HEK293 (cell line): ENCODE data around the gene FYB1.

ENCODE experiments used
- CTCF ChIP-seq: fragments of 450-650 bp; formaldehyde crosslinking; IDR thresholded peaks from 2 replicates; pipeline ENCODE4 v1.5.1; 2016; ENCODE audit warnings: missing biosample characterization, missing genetic modification characterization
- HIC1 ChIP-seq: fragments of 450-650 bp; formaldehyde crosslinking; IDR thresholded peaks from 2 replicates; pipeline ENCODE4 v1.5.1; 2016; ENCODE audit warnings: missing biosample characterization, missing genetic modification characterization
- HOXC10 ChIP-seq: sonication (generic); formaldehyde crosslinking; IDR thresholded peaks from 2 replicates; pipeline ENCODE4 v1.8.1; 2023; ENCODE audit warnings: mild to moderate bottlenecking, missing genetic modification reagents
- ZBTB20 ChIP-seq: fragments of 450-650 bp; formaldehyde crosslinking; IDR thresholded peaks from 2 replicates; pipeline ENCODE4 v1.5.1; 2016; ENCODE audit warnings: missing biosample characterization, missing genetic modification characterization
- ZFP37 ChIP-seq: fragments of 450-650 bp; formaldehyde crosslinking; IDR thresholded peaks from 2 replicates; pipeline ENCODE4 v1.5.1; 2016; ENCODE audit warnings: missing biosample characterization, missing genetic modification characterization
- ZNF133 ChIP-seq: fragments of 450-650 bp; formaldehyde crosslinking; IDR thresholded peaks from 2 replicates; pipeline ENCODE4 v1.5.1; 2016; ENCODE audit warnings: missing biosample characterization, missing genetic modification characterization
- ZNF138 ChIP-seq: fragments of 450-650 bp; formaldehyde crosslinking; IDR thresholded peaks from 2 replicates; pipeline ENCODE4 v1.5.1; 2016; ENCODE audit warnings: missing biosample characterization, missing genetic modification characterization, borderline replicate concordance
- ZNF274 ChIP-seq, 2 experiments: fragments of 200-500 bp in 1 of 2; fragments of 450-650 bp in 1 of 2; sonication (Bioruptor generic) in 1 of 2; formaldehyde crosslinking in 1 of 2; IDR thresholded peaks; 2 replicates each; pipeline versions ENCODE4 v1.5.1 to v1.6.1; 2014 to 2016; ENCODE audit warnings: borderline replicate concordance in 1 of 2, inconsistent platforms in 1 of 2, low read length in 1 of 2, missing biosample characterization in 1 of 2, missing genetic modification characterization in 1 of 2
- ZNF398 ChIP-seq: fragments of 450-650 bp; formaldehyde crosslinking; IDR thresholded peaks from 2 replicates; pipeline ENCODE4 v1.5.1; 2017; ENCODE audit warnings: missing biosample characterization, missing genetic modification characterization
- ZNF529 ChIP-seq: fragments of 450-650 bp; formaldehyde crosslinking; IDR thresholded peaks from 2 replicates; pipeline ENCODE4 v1.5.1; 2017; ENCODE audit warnings: missing genetic modification characterization, missing biosample characterization; ENCODE audit not compliant: insufficient replicate concordance
- ZNF558 ChIP-seq: fragments of 450-650 bp; formaldehyde crosslinking; IDR thresholded peaks from 2 replicates; pipeline ENCODE4 v1.5.1; 2016; ENCODE audit warnings: missing biosample characterization, missing genetic modification characterization
- ZNF677 ChIP-seq: fragments of 450-650 bp; IDR thresholded peaks from 2 replicates; pipeline ENCODE4 v1.5.0; 2018; ENCODE audit warnings: missing biosample characterization, mild to moderate bottlenecking, missing genetic modification characterization, moderate library complexity
- ZNF704 ChIP-seq: fragments of 450-650 bp; formaldehyde crosslinking; IDR thresholded peaks from 2 replicates; pipeline ENCODE4 v1.5.1; 2016; ENCODE audit warnings: missing biosample characterization, missing genetic modification characterization
- ZNF777 ChIP-seq: fragments of 450-650 bp; formaldehyde crosslinking; IDR thresholded peaks from 2 replicates; pipeline ENCODE4 v1.5.1; 2017; ENCODE audit warnings: missing biosample characterization, missing genetic modification characterization, borderline replicate concordance

GRCh38 chr5:39102684-39103155 is 116.6 kb downstream of the FYB1 start:
- TF ChIP-seq CTCF = no peak
- no peak for TF ChIP-seq ZNF777 (tag by site-specific recombination)
- TF ChIP-seq HOXC10 (CRISPR knock-in tag) = no peak
- no peak for TF ChIP-seq ZNF133
- TF ChIP-seq ZBTB20 (tag by site-specific recombination) = no peak
- no peak for TF ChIP-seq HIC1 (tag by site-specific recombination)
- TF ChIP-seq ZFP37 (tag by site-specific recombination) = no peak
- TF ChIP-seq ZNF558 (tag by site-specific recombination) = no peak
- no peak for TF ChIP-seq ZNF704 (tag by site-specific recombination)
- no peak for TF ChIP-seq ZNF138
- TF ChIP-seq ZNF274 (IDR thresholded peaks at IDR 0.05; ENCODE audit: low read length) = no peak
- TF ChIP-seq ZNF274 (tag by site-specific recombination; IDR thresholded peaks at IDR 0.05; ENCODE audit: borderline replicate concordance) = no peak
- TF ChIP-seq ZNF677 (tag by site-specific recombination) = no peak
- no peak for TF ChIP-seq ZNF398 (tag by site-specific recombination)
- TF ChIP-seq ZNF529 (tag by site-specific recombination) = no peak
